GM12801 (cell line): ENCODE results near the gene USP49.

ENCODE experiments used
- CTCF ChIP-seq: IDR thresholded peaks from one replicate; pipeline ENCODE4 v1.5.1; 2011; ENCODE audit warnings: control low read depth; ENCODE audit not compliant: insufficient read length; ENCODE audit errors: extremely low read depth

The USP49 gene

GRCh38 chr6:41759905-41760579 is 135.1 kb downstream of the USP49 start:
- no peak for TF ChIP-seq CTCF

GRCh38 chr6:41759106-41759904 is 135.9 kb downstream of the USP49 start:
- TF ChIP-seq CTCF, result no peak

GRCh38 chr6:41758641-41759035 is 136.5 kb downstream of the USP49 start:
- TF ChIP-seq CTCF, result no peak

GRCh38 chr6:41757931-41758640 is 137.1 kb downstream of the USP49 start:
- TF ChIP-seq CTCF, result no peak

- no peak for TF ChIP-seq CTCF
These were observed 137.9 kb downstream of the USP49 start for GRCh38 chr6:41757271-41757670.

GRCh38 chr6:41756354-41756753 is 138.8 kb downstream of the USP49 start:
- no peak for TF ChIP-seq CTCF

GRCh38 chr6:41755895-41756294 is 139.3 kb downstream of the USP49 start:
- no peak for TF ChIP-seq CTCF
